Neural progenitor cell (in vitro differentiated cells): ENCODE measurements around the gene ERN1. TPM values are rescaled to one million over a fixed set of nuclear protein-coding genes. Genes with fewer than 3 reads are reported as not detected.
A peak's percentile ranks its signal among the peaks of the same experiment; 100 is the strongest.

ENCODE experiments used
- DNase-seq: peaks from one replicate; pipeline ENCODE4 v3.0.0-alpha.2; 2016; ENCODE audit warnings: low spot score
- H2AFZ ChIP-seq: fragments of 200-600 bp; sonication (generic); replicated peaks from 2 replicates; pipeline ENCODE4 v1.6.1; 2016; ENCODE audit warnings: antibody characterized with exemption
- H3F3A ChIP-seq: fragments of 200-600 bp; sonication (generic); 2 replicates; pipeline ENCODE4 v1.6.1; 2016; ENCODE audit warnings: antibody characterized with exemption, low read depth
- H3K27ac ChIP-seq: fragments of 200-600 bp; sonication (generic); 2 replicates; pipeline ENCODE4 v1.5.1; 2016; ENCODE audit warnings: mild to moderate bottlenecking
- H3K27me3 ChIP-seq: fragments of 200-600 bp; sonication (generic); 2 replicates; pipeline ENCODE4 v1.6.1; 2016; ENCODE audit warnings: mild to moderate bottlenecking, moderate library complexity
- H3K36me3 ChIP-seq: fragments of 200-600 bp; sonication (generic); 2 replicates; pipeline ENCODE4 v1.5.1; 2016
- H3K4me1 ChIP-seq: fragments of 200-600 bp; sonication (generic); 2 replicates; pipeline ENCODE4 v1.6.1; 2016; ENCODE audit warnings: mixed run types
- H3K4me2 ChIP-seq: fragments of 200-600 bp; sonication (generic); 2 replicates; pipeline ENCODE4 v1.6.1; 2016
- H3K4me3 ChIP-seq: fragments of 200-600 bp; sonication (generic); 2 replicates; pipeline ENCODE4 v1.5.1; 2016
- H3K79me2 ChIP-seq: fragments of 200-600 bp; sonication (generic); 2 replicates; pipeline ENCODE4 v1.6.1; 2016; ENCODE audit warnings: low read depth
- H3K9ac ChIP-seq: fragments of 200-600 bp; sonication (generic); 2 replicates; pipeline ENCODE4 v1.6.1; 2016
- H3K9me3 ChIP-seq: fragments of 200-600 bp; sonication (generic); 2 replicates; pipeline ENCODE4 v1.5.1; 2016; ENCODE audit warnings: low read depth
- H4K20me1 ChIP-seq: fragments of 200-600 bp; sonication (generic); 2 replicates; pipeline ENCODE4 v1.6.1; 2016; ENCODE audit warnings: low read depth
- H3K27ac Mint-ChIP-seq: 3 replicates; pipeline ENCODE4 v1.8.0; 2021; ENCODE audit warnings: mixed read lengths
- H3K27me3 Mint-ChIP-seq: 2 replicates; pipeline ENCODE4 v1.8.0; 2022; ENCODE audit warnings: low read depth, mild to moderate bottlenecking, inconsistent platforms, moderate library complexity, mixed read lengths; ENCODE audit not compliant: insufficient read depth
- H3K36me3 Mint-ChIP-seq: 3 replicates; pipeline ENCODE4 v1.8.0; 2021; ENCODE audit warnings: mixed read lengths
- H3K4me1 Mint-ChIP-seq: 3 replicates; pipeline ENCODE4 v1.8.0; 2021; ENCODE audit warnings: mixed read lengths
- H3K4me3 Mint-ChIP-seq: 3 replicates; pipeline ENCODE4 v1.8.0; 2021; ENCODE audit warnings: mild to moderate bottlenecking, moderate library complexity, mixed read lengths
- H3K9me3 Mint-ChIP-seq: 3 replicates; pipeline ENCODE4 v1.8.0; 2020; ENCODE audit warnings: mixed read lengths
- CTCF ChIP-seq: fragments of 200-600 bp; sonication (generic); IDR thresholded peaks from 2 replicates; pipeline ENCODE4 v1.5.1; 2017; ENCODE audit warnings: antibody characterized with exemption, mild to moderate bottlenecking
- EZH2 ChIP-seq: fragments of 200-600 bp; sonication (generic); IDR thresholded peaks from 2 replicates; pipeline ENCODE4 v1.6.1; 2017; ENCODE audit warnings: antibody characterized with exemption, mild to moderate bottlenecking, moderate library complexity
- EZH2phosphoT487 ChIP-seq: fragments of 200-600 bp; sonication (generic); IDR thresholded peaks from 2 replicates; pipeline ENCODE4 v1.6.1; 2017; ENCODE audit warnings: antibody characterized with exemption
- total RNA-seq: library from RNA; depleted of rRNA; stranded (reverse); fragments of >200 nt; gene quantifications from 2 replicates; pipeline ENCODE4 v1.2.3, GENCODE V29; 2015; ENCODE audit warnings: low replicate concordance

Gene ERN1
- total RNA-seq, 1 donor from 2014 or later, result 2.4 TPM

- H3K27me3 Mint-ChIP-seq, result peaks cover 6% of the 10 kb centered on the region
- H3K9ac ChIP-seq, result no peak overlapping the region
- no peak overlapping the region for H3K27ac ChIP-seq
- DNase-seq, result peak; percentile 72
- H3K4me1 ChIP-seq, result no peaks in the 10 kb centered on the region
- H3K4me3 Mint-ChIP-seq, result no peak overlapping the region
- peaks cover 2% of the 10 kb centered on the region for H3K4me1 Mint-ChIP-seq
- H3K36me3 Mint-ChIP-seq, result no peaks in the 10 kb centered on the region
- no peaks in the 10 kb centered on the region for H3K9me3 ChIP-seq
- H3K27ac Mint-ChIP-seq, result no peak overlapping the region
- no peak for TF ChIP-seq EZH2phosphoT487
- TF ChIP-seq CTCF, result peak; percentile 80
- H3K79me2 ChIP-seq, result no peaks in the 10 kb centered on the region
- no peak overlapping the region for H3K4me2 ChIP-seq
- H3K4me3 ChIP-seq, result no peak overlapping the region
- no peaks in the 10 kb centered on the region for H3F3A ChIP-seq
- H2AFZ ChIP-seq, result no peak overlapping the region
- H4K20me1 ChIP-seq, result no peaks in the 10 kb centered on the region
- H3K9me3 Mint-ChIP-seq, result no peaks in the 10 kb centered on the region
- no peaks in the 10 kb centered on the region for H3K36me3 ChIP-seq
- peaks cover 11% of the 10 kb centered on the region for H3K27me3 ChIP-seq
Observed at GRCh38 chr17:64028874-64029464, 101.0 kb downstream of the ERN1 start.

GRCh38 chr17:64025732-64026294 is 104.1 kb downstream of the ERN1 start:
- Mint-ChIP-seq H3K4me3 (peak overlapping the region; percentile 12), H3K9me3 (no peaks in the 10 kb centered on the region), H3K36me3 (no peaks in the 10 kb centered on the region), H3K27me3 (peaks cover 10% of the 10 kb centered on the region), H3K27ac (peak overlapping the region; percentile 18), H3K4me1 (peaks cover 2% of the 10 kb centered on the region)
- H3K9me3 ChIP-seq, result no peaks in the 10 kb centered on the region
- no peak overlapping the region for H3K27ac ChIP-seq
- no peak overlapping the region for H3K9ac ChIP-seq
- peak; percentile 90 for DNase-seq
- no peaks in the 10 kb centered on the region for H3F3A ChIP-seq
- H3K36me3 ChIP-seq, result no peaks in the 10 kb centered on the region
- peak overlapping the region; percentile 65 for H3K4me2 ChIP-seq
- H3K4me1 ChIP-seq, result no peaks in the 10 kb centered on the region
- no peaks in the 10 kb centered on the region for H3K79me2 ChIP-seq
- H2AFZ ChIP-seq, result peak overlapping the region; percentile 96
- no peak overlapping the region for H3K4me3 ChIP-seq
- peaks cover 11% of the 10 kb centered on the region for H3K27me3 ChIP-seq
- no peaks in the 10 kb centered on the region for H4K20me1 ChIP-seq
- TF ChIP-seq EZH2 (no peak), CTCF (peak; percentile 95), EZH2phosphoT487 (no peak)

GRCh38 chr17:64024781-64025731 is 104.9 kb downstream of the ERN1 start:
- Histone ChIP-seq H3K9me3 (no peaks in the 10 kb centered on the region), H3K4me1 (peaks cover 3% of the 10 kb centered on the region), H3K27ac (no peak overlapping the region), H3K9ac (no peak overlapping the region), H2AFZ (no peak overlapping the region), H3K27me3 (peaks cover 11% of the 10 kb centered on the region), H4K20me1 (no peaks in the 10 kb centered on the region), H3F3A (no peaks in the 10 kb centered on the region), H3K4me2 (no peak overlapping the region), H3K36me3 (no peaks in the 10 kb centered on the region), H3K4me3 (no peak overlapping the region), H3K79me2 (no peaks in the 10 kb centered on the region)
- DNase-seq, result no peak
- TF ChIP-seq CTCF, result no peak
- TF ChIP-seq EZH2, result no peak
- TF ChIP-seq EZH2phosphoT487, result no peak
- Mint-ChIP-seq H3K27ac (no peak overlapping the region), H3K4me3 (no peak overlapping the region), H3K27me3 (peaks cover 10% of the 10 kb centered on the region), H3K36me3 (no peaks in the 10 kb centered on the region), H3K9me3 (no peaks in the 10 kb centered on the region), H3K4me1 (peaks cover 2% of the 10 kb centered on the region)
